ENCODE data around the gene SLC22A23.
A peak's percentile ranks its signal among the peaks of the same experiment; 100 is the strongest.

Gene SLC22A23

GRCh38 chr6:3422435-3423070 lies 34.3 kb downstream of the SLC22A23 start:
- no peak for DNase-seq (ENCODE audit: low spot score)
- no peaks in the 10 kb centered on the region for H3K27me3 ChIP-seq (ENCODE audit: insufficient read depth, poor library complexity, severe bottlenecking)
- peak overlapping the region; percentile 21 for H3K27ac ChIP-seq (ENCODE audit: poor library complexity, severe bottlenecking)
- ATAC-seq (ENCODE audit: low read depth) = no peak
- peaks cover 52% of the 10 kb centered on the region for H3K4me1 ChIP-seq (ENCODE audit: insufficient read depth, poor library complexity, severe bottlenecking)
- H3K4me3 ChIP-seq (ENCODE audit: severe bottlenecking) = no peak overlapping the region
- H3K9me3 ChIP-seq (ENCODE audit: severe bottlenecking) = no peaks in the 10 kb centered on the region
- no peaks in the 10 kb centered on the region for H3K36me3 ChIP-seq (ENCODE audit: low read depth)
- TF ChIP-seq, protein P1, sequence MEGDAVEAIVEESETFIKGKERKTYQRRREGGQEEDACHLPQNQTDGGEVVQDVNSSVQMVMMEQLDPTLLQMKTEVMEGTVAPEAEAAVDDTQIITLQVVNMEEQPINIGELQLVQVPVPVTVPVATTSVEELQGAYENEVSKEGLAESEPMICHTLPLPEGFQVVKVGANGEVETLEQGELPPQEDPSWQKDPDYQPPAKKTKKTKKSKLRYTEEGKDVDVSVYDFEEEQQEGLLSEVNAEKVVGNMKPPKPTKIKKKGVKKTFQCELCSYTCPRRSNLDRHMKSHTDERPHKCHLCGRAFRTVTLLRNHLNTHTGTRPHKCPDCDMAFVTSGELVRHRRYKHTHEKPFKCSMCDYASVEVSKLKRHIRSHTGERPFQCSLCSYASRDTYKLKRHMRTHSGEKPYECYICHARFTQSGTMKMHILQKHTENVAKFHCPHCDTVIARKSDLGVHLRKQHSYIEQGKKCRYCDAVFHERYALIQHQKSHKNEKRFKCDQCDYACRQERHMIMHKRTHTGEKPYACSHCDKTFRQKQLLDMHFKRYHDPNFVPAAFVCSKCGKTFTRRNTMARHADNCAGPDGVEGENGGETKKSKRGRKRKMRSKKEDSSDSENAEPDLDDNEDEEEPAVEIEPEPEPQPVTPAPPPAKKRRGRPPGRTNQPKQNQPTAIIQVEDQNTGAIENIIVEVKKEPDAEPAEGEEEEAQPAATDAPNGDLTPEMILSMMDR (IDR thresholded peaks at IDR 0.05; ENCODE audit: poor library complexity, severe bottlenecking) = no peak

DNA sequence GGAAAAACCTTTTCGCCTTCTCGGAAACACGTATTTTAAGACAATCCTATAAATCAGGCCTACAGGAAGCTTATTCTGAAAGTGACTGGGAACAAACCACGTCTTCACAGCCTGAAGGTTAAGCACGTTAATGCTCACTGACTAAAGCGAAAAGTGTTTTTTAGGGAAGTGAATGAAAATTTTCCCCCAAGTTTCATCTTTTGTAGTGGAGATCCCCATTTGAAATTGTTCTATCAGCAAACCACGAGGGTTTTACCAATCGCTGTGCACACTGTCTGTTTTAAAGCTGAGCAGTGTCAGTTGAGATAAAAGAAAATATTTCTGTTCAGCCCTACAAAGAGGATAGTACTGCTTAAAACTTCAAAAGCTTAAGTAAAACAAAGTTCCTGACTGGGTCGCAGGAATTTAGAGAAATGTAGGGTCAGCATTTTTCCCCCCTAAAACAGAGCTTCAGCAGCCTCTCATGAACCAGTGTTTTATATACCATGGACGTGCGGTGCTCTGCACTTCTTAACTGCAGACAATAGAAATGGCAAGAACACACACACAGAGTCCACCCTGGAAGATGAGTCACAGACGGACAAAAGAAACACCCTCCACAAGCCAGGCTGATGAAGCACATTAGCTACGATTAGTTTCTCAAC lies 34.9 kb downstream of the SLC22A23 start:
- peak; percentile 88 for ATAC-seq (ENCODE audit: low read depth)

GRCh38 chr6:3421143-3421542 lies 35.7 kb downstream of the SLC22A23 start:
- TF ChIP-seq, protein P1 (IDR thresholded peaks at IDR 0.05; ENCODE audit: poor library complexity, severe bottlenecking) = no peak
- Histone ChIP-seq H3K4me3 (ENCODE audit: severe bottlenecking) (no peak overlapping the region), H3K36me3 (ENCODE audit: low read depth) (no peaks in the 10 kb centered on the region), H3K27ac (ENCODE audit: poor library complexity, severe bottlenecking) (no peak overlapping the region), H3K9me3 (ENCODE audit: severe bottlenecking) (no peaks in the 10 kb centered on the region), H3K4me1 (ENCODE audit: insufficient read depth, poor library complexity, severe bottlenecking) (peaks cover 38% of the 10 kb centered on the region), H3K27me3 (ENCODE audit: insufficient read depth, poor library complexity, severe bottlenecking) (no peaks in the 10 kb centered on the region)
- DNase-seq (ENCODE audit: low spot score) (no peak), ATAC-seq (ENCODE audit: low read depth) (no peak)

More for the DNA sequence above, 34.9 kb downstream of the SLC22A23 start:
- Histone ChIP-seq H3K4me1 (ENCODE audit: insufficient read depth, poor library complexity, severe bottlenecking) (peaks cover 46% of the 10 kb centered on the region), H3K36me3 (ENCODE audit: low read depth) (no peaks in the 10 kb centered on the region), H3K27me3 (ENCODE audit: insufficient read depth, poor library complexity, severe bottlenecking) (no peaks in the 10 kb centered on the region), H3K27ac (ENCODE audit: poor library complexity, severe bottlenecking) (peak overlapping the region; percentile 21), H3K9me3 (ENCODE audit: severe bottlenecking) (no peaks in the 10 kb centered on the region), H3K4me3 (ENCODE audit: severe bottlenecking) (no peak overlapping the region)
- TF ChIP-seq, protein P1 (IDR thresholded peaks at IDR 0.05; ENCODE audit: poor library complexity, severe bottlenecking) = no peak
- no peak for DNase-seq (ENCODE audit: low spot score)

GRCh38 chr6:3419624-3420272 lies 37.1 kb downstream of the SLC22A23 start:
- Histone ChIP-seq H3K27ac (ENCODE audit: poor library complexity, severe bottlenecking) (no peak overlapping the region), H3K4me1 (ENCODE audit: insufficient read depth, poor library complexity, severe bottlenecking) (peaks cover 37% of the 10 kb centered on the region), H3K4me3 (ENCODE audit: severe bottlenecking) (no peak overlapping the region), H3K36me3 (ENCODE audit: low read depth) (no peaks in the 10 kb centered on the region), H3K27me3 (ENCODE audit: insufficient read depth, poor library complexity, severe bottlenecking) (no peaks in the 10 kb centered on the region), H3K9me3 (ENCODE audit: severe bottlenecking) (no peaks in the 10 kb centered on the region)
- DNase-seq (ENCODE audit: low spot score) = no peak
- TF ChIP-seq, protein P1 (IDR thresholded peaks at IDR 0.05; ENCODE audit: poor library complexity, severe bottlenecking) = no peak
- 0 out of 3 replicates have a peak, but pooled peaks have one; percentile 27 for ATAC-seq (ENCODE audit: low read depth)

All from RWPE2 (cell line).